Adipose tissue (tissue), 3 donors: Measurements from ENCODE around the gene SEC61A2. TPM values are rescaled to one million over a fixed set of nuclear protein-coding genes. Genes with fewer than 3 reads are reported as not detected.

ENCODE experiments used
- polyA plus RNA-seq, 3 donors: library from polyadenylated mRNA; stranded (reverse); fragments of 200-250 nt; gene quantifications; one replicate each; pipeline ENCODE4 v1.2.3, GENCODE V29; 2013
- donor health status: healthy with polysubstance abuse.
- donor health status: Bipolar disorder and iron deficiency.
- donor health status: healthy.

SEC61A2 gene
- polyA plus RNA-seq, 3 donors: 1.3 to 2.9 (median 1.5) TPM

Other genes with a start within 250 kb of the SEC61A2 start
- gene UPF2, start 86.9 kb upstream of the SEC61A2 start, polyA plus RNA-seq: 10 to 100 TPM in 1 of 3 donors, 1 to 10 TPM in 2; 9.0 to 17.1 (median 9.1) TPM
- gene DHTKD1, start 60.7 kb upstream of the SEC61A2 start, polyA plus RNA-seq: 10 to 100 TPM; 10.7 to 14.9 (median 11.1) TPM
- 10 to 100 TPM; 17.8 to 60.3 (median 50.2) TPM for gene NUDT5, start 66.2 kb downstream of the SEC61A2 start, polyA plus RNA-seq
- 10 to 100 TPM; 23.9 to 54.3 (median 47.6) TPM for gene CDC123, start 66.5 kb downstream of the SEC61A2 start, polyA plus RNA-seq
- 1 to 10 TPM; 2.2 to 9.7 (median 8.4) TPM for gene CAMK1D, start 219.9 kb downstream of the SEC61A2 start, polyA plus RNA-seq